Measurements from ENCODE around the gene A2M. TPM values are rescaled to one million over a fixed set of nuclear protein-coding genes. Genes with fewer than 3 reads are reported as not detected.

Gene A2M
- total and polyA plus RNA-seq, 2 of the 4 experiments (the other 2 are of a cell fraction) = 1.1 to 3.2 TPM

- CTCF ChIA-PET = no interaction called here
These were observed 45.4 kb downstream of the A2M start for GRCh38 chr12:9070351-9070750.

More at GRCh38 chr12:9070351-9070750, 45.4 kb downstream of the A2M start:
- Histone ChIP-seq H3K4me2 (ENCODE audit: low read depth, low read length) (no peak overlapping the region), H3K27ac (ENCODE audit: insufficient read depth, low read length) (no peak overlapping the region), H3K79me1 (ENCODE audit: low read depth in 1 of 2, low read length in 2 of 2) (no peaks in the 10 kb centered on the region), H2AK5ac (ENCODE audit: low read depth, low read length) (no peak overlapping the region), H2BK120ac (ENCODE audit: low read depth, low read length) (no peak overlapping the region), H4K8ac (ENCODE audit: low read depth in 2 of 2, low read length in 2 of 2) (no peak overlapping the region), H3K36me3 (ENCODE audit: control insufficient read depth, insufficient read depth, low read length) (peaks cover 4% of the 10 kb centered on the region; the same call in 1 of the 2 replicates), H3K9me1 (ENCODE audit: insufficient read depth, low read length) (no peaks in the 10 kb centered on the region), H2AFZ (replicated peaks; ENCODE audit: low read length, poor library complexity) (no peak overlapping the region), H2AK9ac (replicated peaks; ENCODE audit: low read depth, low read length, poor library complexity) (no peak overlapping the region), H3K18ac (ENCODE audit: low read depth, low read length) (no peak overlapping the region), H3K4ac (ENCODE audit: low read depth, low read length) (no peak overlapping the region), H2BK15ac (ENCODE audit: low read depth, low read length) (no peak overlapping the region), H3K9ac (ENCODE audit: low read depth, low read length) (no peak overlapping the region), H4K5ac (ENCODE audit: low read depth, low read length) (no peak overlapping the region), H3K4me3 (ENCODE audit: insufficient read depth, low read depth, low read length) (no peak overlapping the region), H3K4me1 (ENCODE audit: control insufficient read depth, insufficient read depth, low read length) (no peaks in the 10 kb centered on the region), H4K20me1 (ENCODE audit: insufficient read depth, low read length) (no peaks in the 10 kb centered on the region), H3K14ac (replicated peaks; ENCODE audit: low read depth, low read length) (no peak overlapping the region), H3K9me3 (ENCODE audit: control insufficient read depth, insufficient read depth, low read length) (no peaks in the 10 kb centered on the region), H4K91ac (ENCODE audit: insufficient read depth, low read depth, low read length) (no peak overlapping the region), H2BK20ac (ENCODE audit: low read depth, low read length) (no peak overlapping the region), H2BK5ac (ENCODE audit: low read depth, low read length, poor library complexity, severe bottlenecking) (no peak overlapping the region), H3K27me3 (ENCODE audit: control insufficient read depth, insufficient read depth, low read length) (no peaks in the 10 kb centered on the region), H3K56ac (ENCODE audit: extremely low read depth, insufficient read depth, low read length) (no peak overlapping the region), H3K23ac (ENCODE audit: low read depth, low read length) (no peak overlapping the region)
- dilution Hi-C loops (cut with HindIII; ENCODE audit: low sequenced_read_pairs, unreplicated experiment) = no loop called here
- intact Hi-C loops (cut with micrococcal nuclease) = no loop called here
- ATAC-seq (ENCODE audit: low read depth) (no peak), DNase-seq (no peak)
- no CpG with 5 or more reads among the region's 5 CpGs for WGBS, 2 experiments (ENCODE audit: extremely low coverage in 2 of 2, insufficient read length in 1 of 2)
- no TSS peak for BruUV-seq (replicated peaks)
- POLR2A ChIA-PET (ENCODE audit: unreplicated experiment) = no interaction called here
- in situ Hi-C loops (cut with MboI; ENCODE audit: low sequenced_read_pairs) = no loop called here
- no peak for TF ChIP-seq NFE2L2 (IDR thresholded peaks at IDR 0.05; ENCODE audit: low read depth, low read length)
- TF ChIP-seq MXI1 (IDR thresholded peaks at IDR 0.05; ENCODE audit: borderline replicate concordance, low read depth, low read length) = no peak
- TF ChIP-seq RAD21 (IDR thresholded peaks at IDR 0.05; ENCODE audit: low read length) = no peak
- no peak for TF ChIP-seq RCOR1 (IDR thresholded peaks at IDR 0.05; ENCODE audit: insufficient replicate concordance, low read length)
- TF ChIP-seq SMC3 (IDR thresholded peaks at IDR 0.05; ENCODE audit: low read depth, low read length) = no peak
- TF ChIP-seq, protein P1, sequence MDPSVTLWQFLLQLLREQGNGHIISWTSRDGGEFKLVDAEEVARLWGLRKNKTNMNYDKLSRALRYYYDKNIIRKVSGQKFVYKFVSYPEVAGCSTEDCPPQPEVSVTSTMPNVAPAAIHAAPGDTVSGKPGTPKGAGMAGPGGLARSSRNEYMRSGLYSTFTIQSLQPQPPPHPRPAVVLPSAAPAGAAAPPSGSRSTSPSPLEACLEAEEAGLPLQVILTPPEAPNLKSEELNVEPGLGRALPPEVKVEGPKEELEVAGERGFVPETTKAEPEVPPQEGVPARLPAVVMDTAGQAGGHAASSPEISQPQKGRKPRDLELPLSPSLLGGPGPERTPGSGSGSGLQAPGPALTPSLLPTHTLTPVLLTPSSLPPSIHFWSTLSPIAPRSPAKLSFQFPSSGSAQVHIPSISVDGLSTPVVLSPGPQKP (IDR thresholded peaks at IDR 0.05; ENCODE audit: borderline replicate concordance, low read depth, low read length) = no peak
- TF ChIP-seq FOS (IDR thresholded peaks at IDR 0.05; ENCODE audit: low read depth, low read length) = no peak
- no peak for TF ChIP-seq RFX5 (IDR thresholded peaks at IDR 0.05; ENCODE audit: low read depth, low read length)
- no peak for TF ChIP-seq MAZ (IDR thresholded peaks at IDR 0.05; ENCODE audit: borderline replicate concordance, low read depth, low read length)
